DND-41 (cell line): ENCODE measurements around the gene CAVIN3.

Source experiments
- ATAC-seq: fragments of 200-7000 bp; cut with Tn5 transposase; 3 replicates; pipeline ENCODE4 v1.9.1; 2021; ENCODE audit warnings: low read depth; ENCODE audit not compliant: insufficient read depth
- DNase-seq: peaks from one replicate; pipeline ENCODE4 v3.0.0-alpha.2; 2020
- H2AFZ ChIP-seq: 2 replicates; pipeline ENCODE4 v1.6.0; 2012; ENCODE audit warnings: low read depth, low read length
- H3K27ac ChIP-seq: 2 replicates; pipeline ENCODE4 v1.5.1; 2012; ENCODE audit warnings: low read length, inconsistent platforms
- H3K27me3 ChIP-seq: fragments of 200-600 bp; sonication (generic); 2 replicates; pipeline ENCODE4 v1.6.0; 2012; ENCODE audit warnings: low read length, mild to moderate bottlenecking, inconsistent platforms; ENCODE audit not compliant: insufficient read depth, poor library complexity
- H3K36me3 ChIP-seq: 2 replicates; pipeline ENCODE4 v1.5.1; 2012; ENCODE audit warnings: low read length, inconsistent platforms; ENCODE audit not compliant: insufficient read depth
- H3K4me1 ChIP-seq: 2 replicates; pipeline ENCODE4 v1.5.1; 2012; ENCODE audit warnings: mild to moderate bottlenecking, low read length; ENCODE audit not compliant: insufficient read depth
- H3K4me2 ChIP-seq: 2 replicates; pipeline ENCODE4 v1.6.0; 2012; ENCODE audit warnings: mild to moderate bottlenecking, moderate library complexity, low read length, inconsistent platforms; ENCODE audit not compliant: insufficient read depth
- H3K4me3 ChIP-seq, 2 experiments: fragments of 200-600 bp in 1 of 2; shearing (Covaris generic) in 1 of 2; 2 replicates each; pipeline ENCODE4 v1.5.1; 2012 to 2016; ENCODE audit warnings: inconsistent platforms in 2 of 2, low read length in 2 of 2, mild to moderate bottlenecking in 2 of 2, low read depth in 1 of 2, moderate library complexity in 1 of 2
- H3K79me2 ChIP-seq: 2 replicates; pipeline ENCODE4 v1.6.0; 2012; ENCODE audit warnings: low read length, inconsistent platforms; ENCODE audit not compliant: insufficient read depth
- H3K9ac ChIP-seq: 2 replicates; pipeline ENCODE4 v1.6.0; 2012; ENCODE audit warnings: low read depth, mild to moderate bottlenecking, inconsistent platforms, low read length, moderate library complexity
- H3K9me3 ChIP-seq: 2 replicates; pipeline ENCODE4 v1.5.1; 2012; ENCODE audit warnings: low read length, moderate library complexity, mild to moderate bottlenecking, inconsistent platforms; ENCODE audit not compliant: insufficient read depth, severe bottlenecking
- H4K20me1 ChIP-seq: 2 replicates; pipeline ENCODE4 v1.6.0; 2012; ENCODE audit warnings: low read length; ENCODE audit not compliant: insufficient read depth
- CTCF ChIP-seq: IDR thresholded peaks from 2 replicates; pipeline ENCODE4 v1.5.1; 2012; ENCODE audit warnings: borderline replicate concordance, low read length, moderate library complexity, mild to moderate bottlenecking; ENCODE audit not compliant: poor library complexity, severe bottlenecking; ENCODE audit errors: extremely low read depth
- EZH2 ChIP-seq: IDR thresholded peaks from 3 replicates; pipeline ENCODE4 v1.6.1; 2012; ENCODE audit warnings: borderline replicate concordance, low read depth, mild to moderate bottlenecking, moderate library complexity, low read length, inconsistent platforms; ENCODE audit not compliant: severe bottlenecking

The CAVIN3 gene

DNA sequence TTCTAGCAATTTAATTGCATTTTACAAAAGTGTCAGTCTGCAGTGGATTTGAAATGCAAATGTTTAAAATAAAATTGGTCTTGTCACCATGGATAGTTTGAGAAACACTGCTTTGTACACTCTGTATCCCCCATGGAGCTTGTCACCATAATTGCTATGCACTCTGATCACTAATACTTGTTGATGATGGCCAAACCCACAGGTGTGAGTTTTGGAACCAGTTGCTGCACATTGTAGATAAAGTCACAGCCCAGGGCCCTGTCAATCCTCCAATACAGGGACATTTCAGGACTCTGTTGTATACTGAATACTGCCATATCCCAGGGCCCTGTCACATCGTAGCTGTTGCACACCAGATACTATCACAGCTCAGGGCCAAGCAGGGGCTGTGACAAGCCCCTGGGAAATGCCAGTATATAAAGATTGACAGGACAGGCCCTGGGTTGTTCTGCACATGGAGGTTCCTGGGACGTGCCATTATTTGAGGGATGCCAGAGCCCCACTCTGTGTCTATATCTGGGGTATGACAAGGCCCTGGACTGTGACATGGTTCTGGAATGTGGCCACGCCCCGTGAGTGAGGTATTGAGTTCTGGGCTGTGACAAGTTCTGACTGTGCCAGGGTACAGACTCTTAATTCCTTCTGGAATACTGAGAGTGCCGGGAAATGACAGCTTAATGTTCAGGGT lies 42.0 kb upstream of the CAVIN3 start:
- Histone ChIP-seq H4K20me1 (0 out of 2 replicates have a peak, but pooled peaks cover 2% of the 10 kb centered on the region), H3K4me1 (no peaks in the 10 kb centered on the region), H3K4me2 (no peak overlapping the region), H3K36me3 (no peaks in the 10 kb centered on the region), H3K27me3 (peaks cover 6% of the 10 kb centered on the region), H3K79me2 (no peaks in the 10 kb centered on the region), H3K27ac (no peak overlapping the region), H3K9me3 (no peaks in the 10 kb centered on the region), H2AFZ (no peak overlapping the region), H3K9ac (no peak overlapping the region), H3K4me3 (no peak overlapping the region)
- TF ChIP-seq EZH2 (no peak), CTCF (no peak)
- ATAC-seq (no peak), DNase-seq (no peak)

DNA sequence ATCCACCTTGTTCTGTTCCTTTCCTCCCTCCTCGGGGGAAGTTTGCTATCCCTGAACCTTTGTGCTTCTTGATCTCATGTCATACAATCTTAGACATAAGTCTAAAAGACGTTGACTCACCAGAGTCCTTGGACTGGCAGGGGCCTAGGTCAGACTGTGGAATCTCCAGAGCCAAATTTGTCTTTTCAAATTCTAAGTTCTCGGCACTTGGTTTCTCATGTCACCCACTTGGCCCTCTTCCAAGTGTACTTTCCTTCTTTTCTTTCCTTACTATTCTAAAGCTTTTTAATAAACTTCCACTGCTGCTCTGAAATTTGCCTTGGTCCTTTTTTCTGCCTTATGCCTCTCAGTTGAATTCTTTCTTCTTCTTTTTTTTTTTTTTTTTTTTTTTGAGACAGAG lies 39.9 kb upstream of the CAVIN3 start:
- DNase-seq, result no peak
- H3K27me3 ChIP-seq, result peaks cover 6% of the 10 kb centered on the region
- no peak overlapping the region for H2AFZ ChIP-seq
- no peak overlapping the region for H3K4me3 ChIP-seq
- H3K27ac ChIP-seq, result no peak overlapping the region
- H3K4me2 ChIP-seq, result no peak overlapping the region
- no peaks in the 10 kb centered on the region for H3K4me1 ChIP-seq
- no peaks in the 10 kb centered on the region for H3K36me3 ChIP-seq
- no peak overlapping the region for H3K9ac ChIP-seq
- ATAC-seq, result no peak
- TF ChIP-seq CTCF, result no peak
- TF ChIP-seq EZH2, result no peak
- 0 out of 2 replicates have a peak, but pooled peaks cover 2% of the 10 kb centered on the region for H4K20me1 ChIP-seq
- no peaks in the 10 kb centered on the region for H3K9me3 ChIP-seq
- H3K79me2 ChIP-seq, result no peaks in the 10 kb centered on the region

DNA sequence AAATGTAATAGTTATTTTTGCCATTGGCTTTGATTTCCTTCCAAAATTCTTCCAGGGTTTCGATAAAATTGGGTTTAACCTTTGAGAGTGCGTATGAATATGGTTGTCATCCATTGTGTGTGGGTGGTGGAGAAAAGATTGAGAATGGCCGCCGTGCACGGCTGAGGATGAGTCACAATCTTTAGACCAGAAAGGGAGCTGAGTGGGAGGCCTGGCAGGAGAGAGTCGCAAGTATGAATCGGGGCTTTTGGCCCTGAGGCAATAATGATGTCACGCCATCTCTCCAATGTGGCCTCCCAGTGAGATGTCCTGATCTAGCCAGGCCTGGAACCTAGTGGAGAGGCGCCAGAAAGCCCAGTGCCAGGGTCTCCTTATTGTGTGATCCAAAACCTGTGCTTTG lies 36.9 kb upstream of the CAVIN3 start:
- Histone ChIP-seq H3K4me1 (0 out of 2 replicates have a peak, but pooled peaks cover 3% of the 10 kb centered on the region), H2AFZ (no peak overlapping the region), H3K4me2 (no peak overlapping the region), H3K27me3 (peaks cover 9% of the 10 kb centered on the region), H3K27ac (no peak overlapping the region), H3K9ac (no peak overlapping the region), H3K4me3 (no peak overlapping the region), H3K9me3 (no peaks in the 10 kb centered on the region), H3K79me2 (no peaks in the 10 kb centered on the region), H3K36me3 (no peaks in the 10 kb centered on the region), H4K20me1 (no peaks in the 10 kb centered on the region)
- ATAC-seq (no peak), DNase-seq (no peak)
- TF ChIP-seq CTCF (no peak), EZH2 (no peak)
